HG02870 (cell line): ENCODE results near the gene SAP30BP.

ENCODE experiments used
- ATAC-seq: cut with Tn5 transposase; IDR thresholded peaks from one replicate; pipeline ENCODE4 v1.9.1; 2021; ENCODE audit warnings: mild to moderate bottlenecking, moderate library complexity; ENCODE audit not compliant: unreplicated experiment

The SAP30BP gene

GRCh38 chr17:75737133-75737962 lies 70.2 kb downstream of the SAP30BP start:
- ATAC-seq, result no peak

- no peak for ATAC-seq
Measured at GRCh38 chr17:75738218-75738802, 71.2 kb downstream of the SAP30BP start.

GRCh38 chr17:75739174-75739573 lies 72.0 kb downstream of the SAP30BP start:
- ATAC-seq, result no peak

GRCh38 chr17:75739801-75740200 lies 72.7 kb downstream of the SAP30BP start:
- no peak for ATAC-seq

DNA sequence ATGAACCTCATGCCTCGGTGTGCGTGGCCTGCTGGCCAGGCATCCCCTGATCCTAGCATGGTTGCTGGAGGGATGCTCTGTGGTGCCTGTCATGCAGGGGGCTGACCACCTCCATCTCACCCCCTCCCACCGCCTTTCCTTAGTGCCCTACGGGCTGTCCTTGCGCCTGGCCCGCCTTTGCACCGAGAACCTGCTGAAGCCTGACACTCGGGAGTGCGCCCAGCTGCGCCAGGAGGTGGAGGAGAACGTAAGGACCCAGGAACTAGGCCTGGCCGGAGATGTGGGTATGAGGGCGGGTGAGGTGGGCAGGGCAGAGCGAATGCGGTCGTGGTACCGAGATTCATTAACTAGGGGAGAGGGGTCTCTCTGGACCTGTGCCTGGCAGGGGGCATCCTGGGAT lies 73.1 kb downstream of the SAP30BP start:
- no peak for ATAC-seq

DNA sequence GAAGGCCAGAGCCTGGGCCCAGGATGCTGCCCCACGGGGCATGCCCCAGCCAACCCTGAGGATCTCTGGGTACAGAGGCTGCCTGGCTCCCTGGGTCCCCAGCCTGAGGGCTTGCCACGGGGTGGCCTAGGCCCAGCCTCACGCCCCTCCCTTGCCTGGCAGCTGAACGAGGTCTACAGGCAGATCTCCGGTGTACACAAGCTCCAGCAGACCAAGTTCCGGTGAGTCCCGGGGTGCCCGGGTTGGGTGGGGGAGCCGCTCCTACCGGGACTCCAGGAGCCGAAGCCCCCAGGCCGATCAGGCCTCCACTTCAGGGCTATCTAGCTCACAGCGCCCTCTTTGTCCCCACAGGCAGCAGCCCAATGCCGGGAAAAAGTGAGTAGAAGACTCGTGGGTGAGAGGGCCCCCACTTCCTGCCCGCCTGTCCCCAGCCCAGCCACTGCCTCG lies 73.5 kb downstream of the SAP30BP start:
- no peak for ATAC-seq

- ATAC-seq, result no peak
Measured at GRCh38 chr17:75742337-75742736, 75.2 kb downstream of the SAP30BP start.

- ATAC-seq, result no peak
Measured at GRCh38 chr17:75743625-75744206, 76.6 kb downstream of the SAP30BP start.

- no peak for ATAC-seq
Measured at GRCh38 chr17:75748706-75749105, 81.6 kb downstream of the SAP30BP start.

DNA sequence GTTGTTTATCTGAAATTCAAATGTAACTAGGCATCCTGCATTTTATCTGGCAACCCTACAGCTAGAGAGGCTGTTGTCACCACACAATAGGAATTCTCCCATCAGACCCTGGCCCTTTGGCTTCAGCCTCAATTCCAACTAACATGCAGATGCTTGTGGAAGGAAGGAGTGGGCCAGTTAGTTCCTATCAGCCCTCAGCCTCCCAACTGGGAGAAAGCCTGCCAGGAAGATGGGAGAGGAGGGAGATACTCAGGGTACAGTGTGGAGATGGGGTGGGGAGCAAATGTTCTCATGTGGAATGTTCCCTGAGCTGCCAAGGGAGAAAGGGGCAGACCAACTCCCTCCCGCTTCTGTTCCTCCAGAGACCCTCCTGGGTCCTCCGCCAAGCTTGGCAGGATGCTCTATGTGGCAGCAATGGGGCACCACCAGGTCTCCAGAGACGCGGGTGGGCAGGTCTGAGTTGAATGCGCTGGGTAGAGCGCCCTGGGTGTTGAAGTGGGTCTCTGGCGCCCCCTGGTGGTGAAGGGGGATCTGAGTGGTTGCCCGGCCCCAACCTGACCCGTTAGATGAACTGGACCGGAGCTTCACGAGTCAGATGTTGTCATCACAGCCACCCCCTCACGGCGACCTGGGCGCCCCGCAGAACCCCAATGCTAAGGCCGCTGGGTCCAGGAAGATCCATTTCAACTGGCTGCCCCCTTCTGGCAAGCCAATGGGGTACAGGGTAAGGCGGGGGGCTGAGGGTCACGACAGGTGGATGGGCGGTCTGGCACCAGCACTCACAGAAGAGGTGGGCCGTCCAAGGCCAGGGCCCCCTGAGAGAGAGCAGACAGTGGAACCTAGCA lies 82.6 kb downstream of the SAP30BP start:
- no peak for ATAC-seq

DNA sequence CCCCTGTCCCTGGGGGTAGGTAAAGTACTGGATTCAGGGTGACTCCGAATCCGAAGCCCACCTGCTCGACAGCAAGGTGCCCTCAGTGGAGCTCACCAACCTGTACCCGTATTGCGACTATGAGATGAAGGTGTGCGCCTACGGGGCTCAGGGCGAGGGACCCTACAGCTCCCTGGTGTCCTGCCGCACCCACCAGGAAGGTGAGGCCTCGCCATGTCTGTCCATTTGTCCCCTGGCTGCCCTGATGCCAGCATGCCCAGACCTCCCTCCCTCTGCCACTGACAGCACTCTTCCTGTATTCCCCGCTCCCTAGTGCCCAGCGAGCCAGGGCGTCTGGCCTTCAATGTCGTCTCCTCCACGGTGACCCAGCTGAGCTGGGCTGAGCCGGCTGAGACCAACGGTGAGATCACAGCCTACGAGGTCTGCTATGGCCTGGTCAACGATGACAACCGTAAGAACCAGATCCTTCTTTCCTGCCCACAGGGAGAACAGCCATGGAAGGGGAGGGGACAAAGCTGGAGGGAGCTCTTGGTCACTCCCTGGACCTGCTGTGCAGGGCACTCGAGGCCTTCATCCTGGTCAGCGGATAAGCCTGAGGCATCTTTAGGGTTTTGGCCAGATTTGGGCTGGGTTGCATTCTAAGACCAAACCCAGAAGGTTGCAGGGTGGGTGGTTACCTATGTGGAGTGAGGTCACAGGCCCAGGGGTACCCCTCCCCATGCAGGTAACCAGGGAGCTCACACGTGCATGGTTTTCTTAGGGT lies 83.7 kb downstream of the SAP30BP start:
- no peak for ATAC-seq

DNA sequence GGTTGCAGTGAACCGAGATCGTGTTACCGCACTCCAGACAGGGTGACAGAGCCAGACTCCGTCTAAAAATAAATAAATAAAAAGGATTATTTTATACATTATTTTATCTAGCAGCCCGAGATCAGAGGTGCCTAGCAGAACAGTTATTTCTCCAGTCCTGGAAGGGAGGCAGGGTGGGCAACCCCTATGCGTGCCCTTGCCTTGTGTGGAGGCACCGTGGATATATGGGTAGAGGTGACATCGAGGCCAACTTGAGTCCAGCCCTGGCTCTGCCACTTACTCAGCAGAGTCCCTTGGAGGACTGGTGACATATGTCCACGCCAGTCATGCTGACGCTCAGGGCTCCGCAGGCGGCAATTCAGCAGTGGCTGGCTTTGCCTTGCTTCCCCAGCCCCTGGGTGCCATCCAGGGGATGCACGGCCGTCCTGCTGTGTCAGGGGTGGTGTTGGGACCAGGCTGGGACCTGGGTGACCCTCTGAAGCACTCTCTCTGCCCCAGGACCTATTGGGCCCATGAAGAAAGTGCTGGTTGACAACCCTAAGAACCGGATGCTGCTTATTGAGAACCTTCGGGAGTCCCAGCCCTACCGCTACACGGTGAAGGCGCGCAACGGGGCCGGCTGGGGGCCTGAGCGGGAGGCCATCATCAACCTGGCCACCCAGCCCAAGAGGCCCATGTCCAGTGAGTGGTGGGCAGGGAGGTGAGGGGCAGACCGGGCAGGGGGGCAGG lies 84.7 kb downstream of the SAP30BP start:
- no peak for ATAC-seq

- ATAC-seq, result no peak
Measured at GRCh38 chr17:75752405-75752709, 85.2 kb downstream of the SAP30BP start.

DNA sequence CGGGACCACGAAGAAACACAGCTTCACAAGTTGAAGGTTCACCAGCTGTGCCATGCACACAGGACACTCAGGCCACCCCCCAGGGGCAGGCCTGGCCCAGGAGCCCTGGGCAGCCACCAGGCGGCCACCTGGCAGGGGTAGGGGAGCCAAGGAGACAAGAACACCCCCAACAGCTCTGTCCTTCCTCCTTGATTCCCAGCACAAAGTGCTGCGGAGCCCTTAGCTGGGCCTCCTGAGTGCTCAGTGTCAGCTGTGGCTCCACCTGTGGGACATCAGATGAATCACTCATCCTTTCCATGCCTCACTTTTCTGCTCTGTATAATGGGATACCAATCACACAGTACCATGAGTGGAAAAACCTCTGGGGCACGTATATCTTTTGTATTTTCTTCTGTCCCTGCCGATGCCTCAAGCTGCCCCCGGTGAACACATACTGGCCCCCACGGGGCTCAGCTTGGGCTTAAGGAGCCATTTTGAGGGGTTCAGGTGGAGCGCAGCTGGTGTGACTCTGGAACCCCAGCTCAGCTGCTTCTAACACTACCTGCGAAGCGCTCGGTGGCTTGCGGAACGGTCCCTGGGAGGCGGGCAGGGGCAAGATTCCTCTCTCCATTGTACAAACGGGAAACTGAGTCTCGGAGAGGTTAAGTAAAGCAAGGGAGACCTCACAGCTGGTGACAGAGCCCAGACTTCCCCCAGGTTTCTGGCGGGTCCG lies 85.8 kb downstream of the SAP30BP start:
- ATAC-seq, result no peak

- no peak for ATAC-seq
Measured at GRCh38 chr17:75753514-75754377, 86.6 kb downstream of the SAP30BP start.

DNA sequence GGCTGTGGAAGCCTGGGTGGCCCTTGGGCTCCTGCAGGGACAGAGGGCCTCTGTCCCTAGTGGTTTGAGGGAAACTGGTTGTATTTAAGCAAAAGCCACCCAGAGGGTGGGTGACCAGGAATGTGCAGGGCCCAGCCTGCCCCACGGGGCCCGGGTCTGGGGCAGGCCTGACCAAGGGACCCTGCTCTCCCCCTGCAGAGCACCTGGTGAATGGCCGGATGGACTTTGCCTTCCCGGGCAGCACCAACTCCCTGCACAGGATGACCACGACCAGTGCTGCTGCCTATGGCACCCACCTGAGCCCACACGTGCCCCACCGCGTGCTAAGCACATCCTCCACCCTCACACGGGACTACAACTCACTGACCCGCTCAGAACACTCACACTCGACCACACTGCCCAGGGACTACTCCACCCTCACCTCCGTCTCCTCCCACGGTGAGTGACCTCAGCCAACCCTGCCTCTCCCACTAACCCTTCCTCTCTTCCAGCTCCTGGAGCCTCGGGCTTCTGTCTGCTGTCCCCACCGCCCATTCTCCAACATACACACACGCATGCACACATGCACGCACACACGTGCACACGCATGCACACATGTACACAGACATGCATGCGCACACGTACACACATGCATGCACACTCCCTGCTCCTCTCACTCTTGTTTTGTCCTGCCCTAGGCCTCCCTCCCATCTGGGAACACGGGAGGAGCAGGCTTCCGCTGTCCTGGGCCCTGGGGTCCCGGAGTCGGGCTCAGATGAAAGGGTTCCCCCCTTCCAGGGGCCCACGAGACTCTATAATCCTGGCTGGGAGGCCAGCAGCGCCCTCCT lies 87.5 kb downstream of the SAP30BP start:
- no peak for ATAC-seq

- ATAC-seq, result no peak
Measured at GRCh38 chr17:75755205-75755901, 88.2 kb downstream of the SAP30BP start.
